Suppressor macrophage treated with lipopolysaccharide for 4 hours (primary cell): Measurements from ENCODE around the gene DNAJA3.

Experiments
- DNase-seq: peaks from one replicate; pipeline ENCODE4 v3.0.0-alpha.2; 2020

The DNAJA3 gene

GRCh38 chr16:4437366-4437765, 11.7 kb downstream of the DNAJA3 start:
- no peak for DNase-seq

GRCh38 chr16:4442371-4442770, 16.7 kb downstream of the DNAJA3 start:
- DNase-seq = no peak

GRCh38 chr16:4443271-4443670, 17.6 kb downstream of the DNAJA3 start:
- no peak for DNase-seq

GRCh38 chr16:4443986-4444385, 18.3 kb downstream of the DNAJA3 start:
- no peak for DNase-seq

- no peak for DNase-seq
Observed at GRCh38 chr16:4450430-4450829, 24.8 kb downstream of the DNAJA3 start.

GRCh38 chr16:4450931-4451519, 25.4 kb downstream of the DNAJA3 start:
- no peak for DNase-seq

- no peak for DNase-seq
Observed at GRCh38 chr16:4452674-4453073, 27.0 kb downstream of the DNAJA3 start.

GRCh38 chr16:4454623-4455022, 29.0 kb downstream of the DNAJA3 start:
- DNase-seq = no peak

GRCh38 chr16:4455081-4455480, 29.4 kb downstream of the DNAJA3 start:
- no peak for DNase-seq

GRCh38 chr16:4455951-4456350, 30.3 kb downstream of the DNAJA3 start:
- DNase-seq = no peak

GRCh38 chr16:4460936-4461249, 35.2 kb downstream of the DNAJA3 start:
- DNase-seq = no peak

- DNase-seq = no peak
Observed at GRCh38 chr16:4461250-4462085, 35.8 kb downstream of the DNAJA3 start.

- DNase-seq = no peak
Observed at GRCh38 chr16:4463522-4464163, 38.0 kb downstream of the DNAJA3 start.

GRCh38 chr16:4465977-4466779, 40.5 kb downstream of the DNAJA3 start:
- no peak for DNase-seq

GRCh38 chr16:4467916-4468315, 42.2 kb downstream of the DNAJA3 start:
- no peak for DNase-seq

GRCh38 chr16:4468972-4469371, 43.3 kb downstream of the DNAJA3 start:
- no peak for DNase-seq

GRCh38 chr16:4471869-4472268, 46.2 kb downstream of the DNAJA3 start:
- DNase-seq = no peak

- DNase-seq = peak; percentile 16
Observed at GRCh38 chr16:4472880-4473279, 47.2 kb downstream of the DNAJA3 start.

- DNase-seq = peak; percentile 91
Observed at GRCh38 chr16:4474192-4474961, 48.7 kb downstream of the DNAJA3 start, which contains the start of gene NMRAL1. NMRAL1 (minus strand) TSS chr16:4474625; CDS start chr16:4474132, 493 bp downstream.

GRCh38 chr16:4475880-4476788, 50.5 kb downstream of the DNAJA3 start, which contains the start of gene HMOX2:
HMOX2 (plus strand) TSS chr16:4476398; CDS start chr16:4505525, 29,127 bp downstream.
- DNase-seq = peak; percentile 97

- DNase-seq = peak; percentile 58
Observed at GRCh38 chr16:4477966-4478365, 52.3 kb downstream of the DNAJA3 start.
